ENCODE measurements around the gene SMIM5.

GRCh38 chr17:75639771-75640555 lies 6.7 kb downstream of the SMIM5 start:
- TF ChIP-seq CTCF (IDR thresholded peaks at IDR 0.05) = no peak
- TF ChIP-seq POLR2A (IDR thresholded peaks at IDR 0.05) = no peak
- peak; percentile 37 to 59 for TF ChIP-seq POLR2AphosphoS5 (IDR thresholded peaks at IDR 0.05; ENCODE audit: insufficient read depth in 1 of 2, low read depth in 1 of 2)
